ENCODE results near the gene XRCC2.
A peak's percentile ranks its signal among the peaks of the same experiment; 100 is the strongest.

The XRCC2 gene

DNA sequence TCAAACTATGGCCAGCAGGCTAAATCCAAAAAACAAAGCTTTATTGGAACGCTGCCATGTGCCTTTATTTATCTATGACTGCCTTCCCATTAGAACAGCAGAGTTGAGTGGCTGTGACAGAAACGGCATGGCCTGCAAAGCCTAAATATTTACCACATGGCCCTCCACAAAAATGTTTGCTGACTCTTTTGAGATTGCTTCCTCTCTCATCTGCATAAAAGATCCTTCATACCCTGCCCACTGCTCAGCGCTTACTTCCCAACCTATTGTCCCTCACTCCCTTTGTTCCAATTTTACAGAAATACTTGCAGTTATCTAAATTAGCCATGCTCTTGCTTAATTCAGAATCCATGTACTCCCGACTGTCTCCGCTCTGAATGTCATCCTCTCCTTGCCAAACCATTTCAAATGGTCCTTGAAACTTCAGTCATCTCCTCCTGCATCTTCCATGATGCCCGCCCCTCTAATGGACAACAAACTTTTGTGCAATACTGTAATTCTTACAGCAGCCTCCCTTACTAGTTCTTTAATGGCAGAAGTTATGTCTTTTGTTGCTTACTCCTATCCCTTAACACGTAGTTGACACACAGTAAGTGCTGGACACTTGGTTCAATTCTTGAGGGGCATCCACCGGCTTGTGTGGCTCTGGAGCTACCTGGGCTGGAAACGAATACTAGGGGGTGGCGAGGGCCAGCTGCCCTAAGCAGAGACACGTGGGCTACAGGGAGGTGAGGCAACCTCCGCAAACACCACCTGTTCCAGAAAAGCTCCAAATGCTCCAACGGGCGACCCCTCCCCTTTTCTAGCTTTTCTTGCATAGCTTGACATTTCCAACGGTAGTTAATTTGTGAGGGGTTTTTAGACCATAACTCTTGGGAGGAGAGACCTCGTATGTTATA, 832 bp downstream of the XRCC2 start:
- peaks cover 3% of the 10 kb centered on the region for H3K79me1 ChIP-seq (ENCODE audit: low read length)
- peak overlapping the region; percentile 95 for H3K4ac ChIP-seq (ENCODE audit: low read depth, low read length)
- H2AFZ ChIP-seq (ENCODE audit: insufficient read depth, low read length, poor library complexity): peak overlapping the region; percentile 44
- H2BK12ac ChIP-seq (ENCODE audit: low read length): no peak overlapping the region
- no peak overlapping the region for H3K27ac ChIP-seq (ENCODE audit: low read depth, low read length)
- no peak overlapping the region for H2BK120ac ChIP-seq (ENCODE audit: insufficient read depth, low read length, poor library complexity)
- peak overlapping the region; percentile 90 for H3K9ac ChIP-seq (ENCODE audit: low read length)
- no peak overlapping the region for H3K23ac ChIP-seq (ENCODE audit: low read length)
- peak overlapping the region; percentile 91 for H3K4me2 ChIP-seq (ENCODE audit: low read length)
- H3K9me3 ChIP-seq (ENCODE audit: insufficient read depth, low read depth, low read length): no peaks in the 10 kb centered on the region
- no peak overlapping the region for H2AK5ac ChIP-seq (ENCODE audit: low read length)
- H2BK5ac ChIP-seq (ENCODE audit: low read depth, low read length, poor library complexity): no peak overlapping the region
- H3K18ac ChIP-seq (ENCODE audit: low read length): no peak overlapping the region
- peak overlapping the region; percentile 78 for H3K14ac ChIP-seq (ENCODE audit: low read length)
- peaks cover 3 to 5% of the 10 kb centered on the region in 2 experiments for H3K36me3 ChIP-seq (ENCODE audit: control insufficient read depth in 1 of 2, insufficient read depth in 2 of 2, low read length in 2 of 2)
- H4K12ac ChIP-seq (ENCODE audit: low read depth, low read length): no peak overlapping the region
- peak overlapping the region; percentile 84 for H3K4me3 ChIP-seq (ENCODE audit: low read depth, low read length)
- WGBS (ENCODE audit: extremely low coverage, insufficient coverage, insufficient read length): no CpG with 5 or more reads among the region's 16 CpGs
- H4K8ac ChIP-seq (ENCODE audit: low read depth, low read length): peak overlapping the region; percentile 26
- peak in 1 of 2 donors; percentile 30 for DNase-seq
- H4K91ac ChIP-seq (ENCODE audit: low read depth, low read length): no peak overlapping the region
- peaks cover 11% of the 10 kb centered on the region for H3K79me2 ChIP-seq (ENCODE audit: control insufficient read depth, insufficient read depth, low read length, poor library complexity)
- H3K4me1 ChIP-seq (ENCODE audit: control insufficient read depth in 1 of 2, insufficient read depth in 2 of 2, low read length in 2 of 2): peaks cover 3 to 4% of the 10 kb centered on the region in 2 experiments
- H3K27me3 ChIP-seq (ENCODE audit: insufficient read depth, low read length): no peaks in the 10 kb centered on the region

DNA sequence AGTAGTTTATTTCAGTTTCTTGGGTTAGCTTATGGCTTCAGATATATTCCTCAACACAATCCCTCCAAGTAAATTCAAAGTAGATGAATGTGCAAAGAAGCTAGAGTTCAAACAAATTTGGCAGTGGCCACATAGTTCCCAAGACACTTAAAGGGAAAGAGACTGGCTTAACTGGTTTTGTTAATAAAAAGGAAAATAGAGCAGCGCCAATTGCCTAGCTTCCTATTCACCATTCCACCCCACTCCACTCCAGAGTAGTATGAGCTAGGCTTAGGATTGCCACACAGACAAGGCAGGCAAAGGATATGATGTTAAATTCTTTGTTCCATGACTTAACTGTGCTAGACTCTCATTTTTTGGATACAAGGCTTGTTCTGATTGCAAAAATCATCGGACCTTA, 2.0 kb downstream of the XRCC2 start:
- Histone ChIP-seq H4K12ac (ENCODE audit: low read depth, low read length) (no peak overlapping the region), H3K4ac (ENCODE audit: low read depth, low read length) (peak overlapping the region; percentile 1), H2AK5ac (ENCODE audit: low read length) (no peak overlapping the region), H3K18ac (ENCODE audit: low read length) (no peak overlapping the region), H3K23ac (ENCODE audit: low read length) (no peak overlapping the region), H3K4me1 (ENCODE audit: control insufficient read depth in 1 of 2, insufficient read depth in 2 of 2, low read length in 2 of 2) (peaks cover 3 to 4% of the 10 kb centered on the region in 2 experiments), H2BK120ac (ENCODE audit: insufficient read depth, low read length, poor library complexity) (no peak overlapping the region), H2BK12ac (ENCODE audit: low read length) (no peak overlapping the region), H3K9ac (ENCODE audit: low read length) (no peak overlapping the region), H3K4me3 (ENCODE audit: low read depth, low read length) (no peak overlapping the region), H3K9me3 (ENCODE audit: insufficient read depth, low read depth, low read length) (no peaks in the 10 kb centered on the region), H4K91ac (ENCODE audit: low read depth, low read length) (no peak overlapping the region), H3K27me3 (ENCODE audit: insufficient read depth, low read length) (no peaks in the 10 kb centered on the region), H3K14ac (ENCODE audit: low read length) (no peak overlapping the region), H3K36me3 (ENCODE audit: control insufficient read depth in 1 of 2, insufficient read depth in 2 of 2, low read length in 2 of 2) (peaks cover 7% of the 10 kb centered on the region in 2 experiments), H3K79me2 (ENCODE audit: control insufficient read depth, insufficient read depth, low read length, poor library complexity) (peaks cover 11% of the 10 kb centered on the region), H4K8ac (ENCODE audit: low read depth, low read length) (no peak overlapping the region), H3K27ac (ENCODE audit: low read depth, low read length) (no peak overlapping the region), H3K4me2 (ENCODE audit: low read length) (no peak overlapping the region), H2AFZ (ENCODE audit: insufficient read depth, low read length, poor library complexity) (no peak overlapping the region), H2BK5ac (ENCODE audit: low read depth, low read length, poor library complexity) (no peak overlapping the region), H3K79me1 (ENCODE audit: low read length) (peaks cover 3% of the 10 kb centered on the region)
- DNase-seq: peak; percentile 78 to 92
- WGBS (ENCODE audit: extremely low coverage, insufficient coverage, insufficient read length): no CpG with 5 or more reads among the region's 2 CpGs

DNA sequence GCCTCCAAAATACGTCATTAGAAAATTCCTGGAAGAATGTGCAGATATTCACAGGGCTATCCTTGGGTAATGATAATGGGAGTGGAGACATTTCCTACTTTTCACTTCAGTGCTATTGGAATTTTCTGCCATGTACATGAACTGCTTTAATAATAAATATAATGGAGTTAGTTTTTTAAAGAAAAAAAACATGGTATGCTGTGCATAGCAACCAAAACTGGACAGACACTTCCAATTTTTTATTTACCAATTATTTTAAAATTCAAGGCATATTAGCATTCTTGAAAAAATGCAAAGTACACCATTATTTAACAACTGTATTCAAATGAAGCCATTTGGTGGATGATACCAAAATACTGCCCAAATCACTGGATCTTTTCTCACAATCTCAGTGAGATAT, 3.3 kb downstream of the XRCC2 start:
- Histone ChIP-seq H2BK12ac (ENCODE audit: low read length) (no peak overlapping the region), H3K4me3 (ENCODE audit: low read depth, low read length) (no peak overlapping the region), H3K4me1 (ENCODE audit: control insufficient read depth in 1 of 2, insufficient read depth in 2 of 2, low read length in 2 of 2) (peaks cover 3 to 4% of the 10 kb centered on the region in 2 experiments), H4K91ac (ENCODE audit: low read depth, low read length) (no peak overlapping the region), H2BK120ac (ENCODE audit: insufficient read depth, low read length, poor library complexity) (no peak overlapping the region), H2BK5ac (ENCODE audit: low read depth, low read length, poor library complexity) (no peak overlapping the region), H2AK5ac (ENCODE audit: low read length) (no peak overlapping the region), H3K4me2 (ENCODE audit: low read length) (no peak overlapping the region), H3K27ac (ENCODE audit: low read depth, low read length) (no peak overlapping the region), H3K36me3 (ENCODE audit: control insufficient read depth in 1 of 2, insufficient read depth in 2 of 2, low read length in 2 of 2) (peaks cover 7% of the 10 kb centered on the region in 2 experiments), H3K9me3 (ENCODE audit: insufficient read depth, low read depth, low read length) (no peaks in the 10 kb centered on the region), H2AFZ (ENCODE audit: insufficient read depth, low read length, poor library complexity) (no peak overlapping the region), H3K9ac (ENCODE audit: low read length) (no peak overlapping the region), H3K79me2 (ENCODE audit: control insufficient read depth, insufficient read depth, low read length, poor library complexity) (peaks cover 11% of the 10 kb centered on the region), H3K14ac (ENCODE audit: low read length) (no peak overlapping the region), H3K4ac (ENCODE audit: low read depth, low read length) (no peak overlapping the region), H4K8ac (ENCODE audit: low read depth, low read length) (no peak overlapping the region), H3K23ac (ENCODE audit: low read length) (no peak overlapping the region), H3K79me1 (ENCODE audit: low read length) (peaks cover 3% of the 10 kb centered on the region), H3K27me3 (ENCODE audit: insufficient read depth, low read length) (no peaks in the 10 kb centered on the region), H3K18ac (ENCODE audit: low read length) (no peak overlapping the region), H4K12ac (ENCODE audit: low read depth, low read length) (no peak overlapping the region)
- no CpG with 5 or more reads among the region's 1 CpG for WGBS (ENCODE audit: extremely low coverage, insufficient coverage, insufficient read length)
- peak in 1 of 2 donors; percentile 11 for DNase-seq

DNA sequence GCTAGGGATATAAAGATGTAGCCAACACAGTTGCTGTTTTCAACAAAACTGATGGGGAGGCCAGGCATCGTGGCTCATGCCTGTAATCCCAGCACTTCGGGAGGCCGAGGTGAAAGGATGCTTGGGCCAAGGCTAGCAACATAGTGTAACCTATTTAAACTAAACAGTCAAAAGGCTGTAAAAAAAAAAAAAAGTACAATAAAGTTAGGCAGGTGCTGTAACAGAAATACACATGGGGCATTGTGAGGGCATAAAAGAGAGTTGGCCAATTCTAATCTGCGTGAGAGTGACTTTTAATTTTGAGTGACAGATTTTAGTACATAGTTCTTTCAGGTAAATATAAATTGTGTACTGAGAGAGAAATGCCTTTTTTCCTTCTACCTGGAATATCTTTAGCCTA, 6.2 kb downstream of the XRCC2 start:
- H3K9ac ChIP-seq (ENCODE audit: low read length): no peak overlapping the region
- H3K27ac ChIP-seq (ENCODE audit: low read depth, low read length): no peak overlapping the region
- WGBS (ENCODE audit: extremely low coverage, insufficient coverage, insufficient read length): no CpG with 5 or more reads among the region's 4 CpGs
- H3K79me2 ChIP-seq (ENCODE audit: control insufficient read depth, insufficient read depth, low read length, poor library complexity): peaks cover 3% of the 10 kb centered on the region
- no peaks in the 10 kb centered on the region for H3K27me3 ChIP-seq (ENCODE audit: insufficient read depth, low read length)
- no peak overlapping the region for H3K4ac ChIP-seq (ENCODE audit: low read depth, low read length)
- H2BK120ac ChIP-seq (ENCODE audit: insufficient read depth, low read length, poor library complexity): no peak overlapping the region
- H3K9me3 ChIP-seq (ENCODE audit: insufficient read depth, low read depth, low read length): no peaks in the 10 kb centered on the region
- no peak overlapping the region for H4K91ac ChIP-seq (ENCODE audit: low read depth, low read length)
- peaks cover 7 to 9% of the 10 kb centered on the region in 2 experiments for H3K36me3 ChIP-seq (ENCODE audit: control insufficient read depth in 1 of 2, insufficient read depth in 2 of 2, low read length in 2 of 2)
- H4K12ac ChIP-seq (ENCODE audit: low read depth, low read length): no peak overlapping the region
- H3K18ac ChIP-seq (ENCODE audit: low read length): no peak overlapping the region
- no peak overlapping the region for H3K14ac ChIP-seq (ENCODE audit: low read length)
- no peak overlapping the region for H3K4me3 ChIP-seq (ENCODE audit: low read depth, low read length)
- no peak overlapping the region for H2AK5ac ChIP-seq (ENCODE audit: low read length)
- H2BK12ac ChIP-seq (ENCODE audit: low read length): no peak overlapping the region
- no peak for DNase-seq
- H3K79me1 ChIP-seq (ENCODE audit: low read length): no peaks in the 10 kb centered on the region
- H3K4me1 ChIP-seq (ENCODE audit: control insufficient read depth in 1 of 2, insufficient read depth in 2 of 2, low read length in 2 of 2): peaks cover 0 to 6% of the 10 kb centered on the region in 2 experiments
- H3K4me2 ChIP-seq (ENCODE audit: low read length): no peak overlapping the region
- H4K8ac ChIP-seq (ENCODE audit: low read depth, low read length): no peak overlapping the region
- H3K23ac ChIP-seq (ENCODE audit: low read length): no peak overlapping the region
- no peak overlapping the region for H2AFZ ChIP-seq (ENCODE audit: insufficient read depth, low read length, poor library complexity)
- no peak overlapping the region for H2BK5ac ChIP-seq (ENCODE audit: low read depth, low read length, poor library complexity)
